Astrocyte (in vitro differentiated cells and primary cell): ENCODE data around the gene JPT2.

Experiments
- CTCF ChIP-seq: IDR thresholded peaks from 2 replicates; pipeline ENCODE4 v1.5.1; 2011; ENCODE audit warnings: low read depth, mild to moderate bottlenecking, inconsistent platforms, low read length, moderate library complexity; ENCODE audit not compliant: insufficient read depth
- EZH2 ChIP-seq: IDR thresholded peaks from 2 replicates; pipeline ENCODE4 v1.6.1; 2012; ENCODE audit warnings: mild to moderate bottlenecking, low read length, inconsistent platforms; ENCODE audit not compliant: insufficient read depth

- TF ChIP-seq CTCF (no peak), EZH2 (no peak)
Measured at GRCh38 chr16:1655269-1655807, 22.7 kb upstream of the JPT2 start.
